GM18868 (cell line): Measurements from ENCODE around the gene KIF13A.
A peak's percentile ranks its signal among the peaks of the same experiment; 100 is the strongest.
"Not testable (repeated sequence)": the region's sequence is repeated elsewhere in the genome, so short reads cannot be mapped to it uniquely, and the experiment has no call there.

ENCODE experiments used
- ATAC-seq: cut with Tn5 transposase; IDR thresholded peaks from one replicate; pipeline ENCODE4 v1.9.1; 2021; ENCODE audit warnings: mild to moderate bottlenecking, moderate library complexity; ENCODE audit not compliant: unreplicated experiment

Gene KIF13A

GRCh38 chr6:17853533-17853932 lies 133.9 kb downstream of the KIF13A start:
- ATAC-seq, result no peak

DNA sequence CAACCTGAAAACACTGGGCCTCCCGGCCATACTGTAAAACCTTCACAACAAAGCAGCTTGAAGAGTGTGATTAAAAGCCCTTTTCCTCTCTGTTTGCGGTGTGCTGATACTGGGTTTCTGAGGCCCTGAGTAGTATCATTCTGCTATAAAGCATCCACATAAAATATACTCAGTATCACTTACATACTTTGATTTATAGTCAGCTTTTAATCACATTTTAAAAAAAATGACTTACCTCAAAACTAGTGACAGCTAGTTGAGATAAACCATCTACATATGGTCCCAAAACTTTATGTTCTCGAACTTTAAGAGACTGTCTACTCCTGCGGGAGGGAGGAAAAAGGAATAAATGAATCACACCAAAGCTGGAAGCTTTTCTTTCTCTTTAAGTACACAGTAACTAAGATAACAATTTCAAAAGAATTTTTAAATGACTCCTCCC lies 135.7 kb downstream of the KIF13A start:
- no peak for ATAC-seq

DNA sequence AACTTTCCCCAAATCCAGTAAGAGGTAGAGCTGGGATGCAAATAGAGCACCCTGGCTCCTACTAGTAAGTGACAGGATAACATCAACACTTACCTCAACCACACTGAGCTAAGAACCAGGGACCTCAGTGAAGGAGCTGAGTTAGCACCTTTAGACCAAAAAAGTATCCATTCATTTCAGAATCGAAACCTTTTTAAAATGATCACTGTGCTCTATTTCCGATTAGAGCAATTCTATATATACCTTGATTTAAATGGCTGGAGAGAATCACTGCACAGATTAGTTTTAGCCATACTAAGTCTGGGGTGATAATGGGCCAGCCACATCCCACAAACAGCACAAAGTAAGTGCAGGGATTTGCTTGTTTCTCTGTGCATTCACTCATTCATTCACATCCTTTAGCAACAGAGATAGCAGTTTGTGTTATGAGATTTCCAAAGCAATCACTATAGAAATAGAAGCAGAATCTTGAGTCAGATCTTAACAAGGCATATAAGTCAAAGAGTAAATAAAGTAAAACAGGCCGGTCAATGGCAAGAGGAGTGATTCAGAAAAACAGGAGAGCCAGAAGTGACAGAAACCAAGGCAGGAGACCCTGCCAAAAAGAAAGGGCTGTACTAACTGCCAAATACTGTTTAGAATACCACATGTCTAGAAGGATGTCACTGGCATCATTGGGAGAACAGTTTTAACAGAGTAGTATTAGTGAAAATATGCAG lies 136.3 kb downstream of the KIF13A start:
- ATAC-seq, result peak; percentile 76

- ATAC-seq, result no peak
These were observed 137.2 kb downstream of the KIF13A start for GRCh38 chr6:17850281-17850680.

DNA sequence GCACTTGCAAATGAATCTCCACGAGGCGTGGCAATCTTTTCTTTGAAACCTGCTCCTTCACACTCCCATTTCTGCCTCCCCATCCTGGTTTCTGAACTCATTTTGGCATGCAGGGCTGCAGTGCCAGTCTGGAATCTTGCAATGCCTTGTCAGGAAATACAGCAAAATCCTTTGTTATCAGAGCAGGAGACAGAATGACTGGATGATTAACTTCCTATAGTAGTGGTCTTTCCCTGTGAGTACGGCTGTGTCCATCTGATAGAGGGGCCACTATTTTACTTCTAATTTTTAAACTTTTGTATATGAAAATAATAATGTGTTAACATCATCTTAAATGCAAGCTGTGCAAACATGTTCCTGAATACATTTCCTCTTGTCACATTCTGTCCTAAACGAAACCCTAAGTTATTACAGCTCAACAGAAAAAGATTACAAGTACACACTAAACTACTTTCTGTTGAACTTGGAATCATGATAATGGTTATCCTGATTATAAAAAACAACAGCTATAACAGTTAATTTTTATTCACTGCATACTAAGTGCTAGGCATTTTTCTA lies 140.2 kb downstream of the KIF13A start:
- ATAC-seq, result no peak

- no peak for ATAC-seq
These were observed 140.7 kb downstream of the KIF13A start for GRCh38 chr6:17846762-17847161.

DNA sequence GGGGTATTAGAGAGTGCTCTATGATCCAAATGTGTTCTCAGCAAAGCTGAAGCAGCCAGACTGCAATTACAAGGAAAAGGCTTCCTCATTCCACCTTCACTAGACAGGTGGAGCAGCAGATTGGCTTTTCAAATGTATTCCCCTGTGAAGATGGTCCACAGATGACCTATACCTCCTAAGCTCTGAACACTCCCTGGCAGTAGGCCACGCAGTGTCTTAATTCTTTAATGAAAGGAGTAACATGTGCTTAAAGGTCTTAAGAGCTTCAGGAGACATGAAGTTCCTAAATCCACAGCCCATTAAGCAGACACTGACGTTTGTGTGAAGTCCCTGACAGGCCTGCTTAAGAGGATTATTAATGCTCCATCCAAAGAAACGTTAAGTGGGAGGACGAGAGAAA lies 141.8 kb downstream of the KIF13A start:
- no peak for ATAC-seq

GRCh38 chr6:17844967-17845366 lies 142.5 kb downstream of the KIF13A start:
- ATAC-seq, result not testable (repeated sequence)

- ATAC-seq, result no peak
These were observed 144.3 kb downstream of the KIF13A start for GRCh38 chr6:17842934-17843821.

DNA sequence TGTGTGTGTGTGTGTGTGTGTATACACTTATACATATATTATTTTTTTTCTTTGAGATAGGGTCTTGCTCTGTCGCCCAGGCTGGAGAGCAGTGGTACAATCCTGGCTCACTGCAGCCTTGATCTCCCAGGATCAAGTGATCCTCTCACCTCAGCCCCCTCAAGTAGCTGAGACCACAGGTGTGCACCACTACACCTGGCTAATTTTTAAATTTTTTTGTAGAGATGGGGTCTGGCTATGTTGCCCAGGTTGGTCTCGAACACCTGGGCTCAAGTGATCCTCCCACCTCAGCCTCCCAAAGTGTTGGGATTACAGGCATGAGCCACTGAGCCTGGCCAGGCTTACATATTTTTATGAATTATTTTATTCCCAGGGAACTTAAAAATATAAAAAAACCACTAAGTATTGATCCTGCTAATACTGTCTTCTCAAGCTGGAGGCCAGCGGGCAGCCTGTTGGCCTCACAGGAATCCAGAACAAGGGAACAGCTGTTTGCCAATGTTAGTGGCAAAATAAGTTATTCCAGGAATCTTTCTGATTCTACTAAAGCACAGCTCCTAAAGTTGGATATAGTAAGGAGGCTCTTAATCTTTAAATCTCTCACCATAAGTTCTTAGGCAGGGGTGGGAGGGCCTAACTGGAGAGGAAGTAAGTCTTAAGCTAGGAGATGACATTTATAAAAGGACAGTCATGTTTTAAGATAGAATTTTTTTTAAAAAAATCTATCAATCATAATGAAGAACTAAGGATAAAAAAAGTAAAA lies 145.2 kb downstream of the KIF13A start:
- no peak for ATAC-seq

GRCh38 chr6:17839513-17840223 lies 147.8 kb downstream of the KIF13A start:
- ATAC-seq, result no peak

- no peak for ATAC-seq
These were observed 151.1 kb downstream of the KIF13A start for GRCh38 chr6:17836293-17836692.

- no peak for ATAC-seq
These were observed 151.7 kb downstream of the KIF13A start for GRCh38 chr6:17835784-17836183.

DNA sequence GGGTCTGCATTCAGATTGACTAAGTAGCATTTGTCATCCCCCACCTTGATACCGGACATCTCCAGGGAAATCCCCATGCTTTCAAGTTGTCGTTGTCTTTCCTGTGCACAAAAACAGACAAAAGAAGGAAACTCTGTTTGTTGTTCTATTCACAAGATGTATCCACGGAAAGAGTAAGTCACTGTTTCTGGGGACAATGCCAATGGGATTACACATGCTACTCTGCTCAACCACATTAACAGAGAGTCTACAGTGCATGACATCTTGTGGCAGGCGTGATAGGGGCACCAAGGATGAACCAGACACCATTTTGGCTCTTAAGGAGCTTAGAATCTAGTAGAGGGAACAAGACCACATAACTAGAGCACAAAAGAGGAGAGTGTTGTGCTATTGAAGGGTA lies 156.3 kb downstream of the KIF13A start:
- ATAC-seq, result no peak

GRCh38 chr6:17829905-17830304 lies 157.5 kb downstream of the KIF13A start:
- no peak for ATAC-seq

- ATAC-seq, result no peak
These were observed 159.3 kb downstream of the KIF13A start for GRCh38 chr6:17828149-17828548.

- ATAC-seq, result no peak
These were observed 161.1 kb downstream of the KIF13A start for GRCh38 chr6:17826301-17826700.

DNA sequence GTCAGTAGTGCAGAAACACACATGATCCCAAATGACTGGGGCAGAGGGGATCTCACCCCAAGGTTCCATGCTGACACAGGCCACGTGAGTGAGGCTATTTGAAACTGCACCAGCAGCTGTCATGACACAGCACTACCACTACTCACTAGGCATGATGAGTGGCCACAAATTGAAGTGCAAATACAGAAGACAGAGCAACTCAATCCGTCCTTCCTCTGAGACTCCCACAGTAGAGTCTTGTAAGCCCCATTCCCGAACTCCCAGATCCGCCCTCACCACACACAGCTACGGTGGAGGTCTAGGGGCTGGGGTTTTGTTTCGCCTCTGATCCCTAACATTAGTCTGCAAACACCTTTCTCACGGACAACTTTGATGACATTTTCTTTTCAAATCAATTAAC lies 167.4 kb downstream of the KIF13A start:
- peak; percentile 53 for ATAC-seq

DNA sequence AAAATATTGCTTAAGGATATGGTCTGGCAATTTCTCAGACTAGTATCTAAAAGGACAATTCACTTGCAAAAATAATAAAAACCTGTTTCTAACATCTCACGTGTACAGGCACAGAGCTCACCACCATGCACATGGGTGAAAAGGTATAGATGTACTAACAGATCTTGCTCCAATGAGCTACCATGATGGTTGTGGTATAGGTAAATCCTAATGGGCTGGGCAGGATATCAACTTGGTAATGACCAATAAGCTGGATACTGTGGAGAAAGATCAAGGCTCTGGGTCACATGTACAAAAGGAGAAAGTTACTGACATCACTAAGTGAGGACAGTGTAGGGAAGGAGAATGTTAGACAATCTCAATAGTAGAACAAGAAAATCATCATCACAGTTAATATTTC lies 169.7 kb downstream of the KIF13A start:
- no peak for ATAC-seq

GRCh38 chr6:17816921-17817611 lies 170.4 kb downstream of the KIF13A start:
- no peak for ATAC-seq
